SH-SY5Y (cell line): ENCODE data around the gene SMAP2.

Experiments used
- GATA2 ChIP-seq: IDR thresholded peaks from 2 replicates; pipeline ENCODE4 v1.6.1; 2011; ENCODE audit warnings: mild to moderate bottlenecking, low read depth, low read length
- GATA3 ChIP-seq: IDR thresholded peaks from 2 replicates; pipeline ENCODE4 v1.6.1; 2011; ENCODE audit warnings: low read depth, mild to moderate bottlenecking, low read length, moderate library complexity

GRCh38 chr1:40372658-40373322 is 737 bp upstream of the SMAP2 start:
- no peak for TF ChIP-seq GATA3
- TF ChIP-seq GATA2: no peak
